GM18873 (cell line): Measurements from ENCODE around the gene ALOX5.
A peak's percentile ranks its signal among the peaks of the same experiment; 100 is the strongest.
"Not testable (repeated sequence)": the region's sequence is repeated elsewhere in the genome, so short reads cannot be mapped to it uniquely, and the experiment has no call there.

Experiments
- ATAC-seq: cut with Tn5 transposase; IDR thresholded peaks from one replicate; pipeline ENCODE4 v1.9.1; 2021; ENCODE audit warnings: mild to moderate bottlenecking, moderate library complexity, moderate number of reproducible peaks; ENCODE audit not compliant: unreplicated experiment, low FRiP score

ALOX5 gene

GRCh38 chr10:45460235-45460878, 86.3 kb downstream of the ALOX5 start:
- ATAC-seq: peak; percentile 30

GRCh38 chr10:45461034-45461433, 87.0 kb downstream of the ALOX5 start:
- peak; percentile 68 for ATAC-seq

GRCh38 chr10:45463244-45464116, 89.5 kb downstream of the ALOX5 start:
- no peak for ATAC-seq

GRCh38 chr10:45464958-45465567, 91.0 kb downstream of the ALOX5 start:
- ATAC-seq: peak; percentile 31

GRCh38 chr10:45466784-45467183, 92.8 kb downstream of the ALOX5 start:
- ATAC-seq: no peak

- ATAC-seq: no peak
These were observed 94.1 kb downstream of the ALOX5 start for GRCh38 chr10:45468079-45468478.

GRCh38 chr10:45470098-45471012, 96.3 kb downstream of the ALOX5 start:
- ATAC-seq: no peak

- no peak for ATAC-seq
These were observed 97.0 kb downstream of the ALOX5 start for GRCh38 chr10:45471059-45471458.

- ATAC-seq: no peak
These were observed 97.7 kb downstream of the ALOX5 start for GRCh38 chr10:45471531-45472310.

GRCh38 chr10:45473126-45473525, 99.1 kb downstream of the ALOX5 start:
- ATAC-seq: no peak

GRCh38 chr10:45476559-45476958, 102.5 kb downstream of the ALOX5 start:
- no peak for ATAC-seq

GRCh38 chr10:45480294-45480693, 106.3 kb downstream of the ALOX5 start:
- no peak for ATAC-seq

GRCh38 chr10:45481100-45481499, 107.1 kb downstream of the ALOX5 start:
- not testable (repeated sequence) for ATAC-seq

GRCh38 chr10:45483002-45483401, 109.0 kb downstream of the ALOX5 start:
- no peak for ATAC-seq

GRCh38 chr10:45487735-45488134, 113.7 kb downstream of the ALOX5 start:
- ATAC-seq: no peak

- ATAC-seq: no peak
These were observed 114.3 kb downstream of the ALOX5 start for GRCh38 chr10:45488365-45488764.

GRCh38 chr10:45490277-45490676, 116.3 kb downstream of the ALOX5 start:
- no peak for ATAC-seq

GRCh38 chr10:45491061-45491460, 117.0 kb downstream of the ALOX5 start:
- no peak for ATAC-seq
